GM18867 (cell line): ENCODE data around the gene SETBP1.

ENCODE experiments used
- ATAC-seq: cut with Tn5 transposase; IDR thresholded peaks from one replicate; pipeline ENCODE4 v1.9.1; 2021; ENCODE audit warnings: mild to moderate bottlenecking, moderate library complexity; ENCODE audit not compliant: unreplicated experiment

The SETBP1 gene

GRCh38 chr18:44895176-44895798 lies 214.6 kb downstream of the SETBP1 start:
- ATAC-seq = peak; percentile 51

DNA sequence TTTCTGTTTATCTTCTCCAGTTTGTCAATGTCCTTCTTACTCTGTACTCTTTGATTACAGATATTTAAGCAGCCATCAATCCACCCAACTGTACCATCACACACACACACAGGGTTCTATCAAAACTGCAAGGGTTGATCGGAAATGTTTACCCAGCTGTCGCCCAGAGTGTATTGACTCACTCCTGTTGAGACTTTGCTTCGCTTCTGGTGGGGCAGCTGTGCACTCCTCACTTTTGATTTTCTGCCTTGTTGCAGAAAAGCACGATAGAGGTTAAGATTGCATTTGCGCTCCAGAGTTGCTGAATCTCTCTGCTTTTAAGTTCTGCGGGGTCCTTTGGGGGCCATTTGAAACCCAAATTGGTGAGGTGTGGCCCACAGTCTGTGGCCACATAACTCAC lies 216.2 kb downstream of the SETBP1 start:
- ATAC-seq = no peak

GRCh38 chr18:44897411-44897810 lies 216.7 kb downstream of the SETBP1 start:
- no peak for ATAC-seq

GRCh38 chr18:44897816-44898215 lies 217.1 kb downstream of the SETBP1 start:
- ATAC-seq = no peak

- ATAC-seq = no peak
Observed at GRCh38 chr18:44898498-44898897, 217.8 kb downstream of the SETBP1 start.

DNA sequence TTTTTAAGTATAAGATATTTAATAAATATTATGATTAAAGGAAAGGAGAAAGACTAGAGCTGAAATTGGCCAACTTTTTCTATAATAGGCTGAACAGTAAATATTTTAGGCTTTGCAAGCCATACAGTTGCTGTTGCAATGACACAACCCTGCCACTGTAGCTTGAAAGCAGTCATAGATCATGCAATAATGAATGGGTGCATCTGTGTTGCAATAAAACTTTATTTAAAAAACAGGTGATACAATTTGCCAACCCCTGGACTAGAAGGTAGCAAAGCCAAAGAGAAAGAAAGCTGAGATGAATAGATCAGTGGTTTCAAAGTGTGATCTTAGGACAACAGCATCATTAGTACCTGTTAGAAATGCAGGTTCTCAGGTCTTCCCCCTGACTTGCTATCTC lies 219.1 kb downstream of the SETBP1 start:
- ATAC-seq = no peak

GRCh38 chr18:44900627-44901026 lies 219.9 kb downstream of the SETBP1 start:
- ATAC-seq = no peak

DNA sequence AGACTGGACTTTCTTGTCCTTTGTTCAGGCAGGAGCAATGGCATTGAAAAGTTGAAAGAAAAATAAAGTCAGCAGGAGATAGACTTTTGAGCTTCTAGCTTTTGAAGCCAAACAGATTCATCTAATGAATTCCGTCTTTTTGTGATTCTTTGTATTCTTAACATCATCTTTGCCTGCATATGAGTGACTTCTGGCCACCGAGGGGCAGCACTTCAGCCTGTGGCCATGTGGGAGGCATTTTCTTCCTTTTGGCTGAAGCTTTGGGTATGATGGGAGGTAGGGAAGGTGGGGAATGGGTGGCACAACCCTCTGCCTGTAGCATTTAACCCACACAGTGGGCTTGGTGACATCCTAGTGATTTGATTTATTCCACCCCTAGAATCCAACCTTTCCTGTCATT lies 220.6 kb downstream of the SETBP1 start:
- no peak for ATAC-seq

DNA sequence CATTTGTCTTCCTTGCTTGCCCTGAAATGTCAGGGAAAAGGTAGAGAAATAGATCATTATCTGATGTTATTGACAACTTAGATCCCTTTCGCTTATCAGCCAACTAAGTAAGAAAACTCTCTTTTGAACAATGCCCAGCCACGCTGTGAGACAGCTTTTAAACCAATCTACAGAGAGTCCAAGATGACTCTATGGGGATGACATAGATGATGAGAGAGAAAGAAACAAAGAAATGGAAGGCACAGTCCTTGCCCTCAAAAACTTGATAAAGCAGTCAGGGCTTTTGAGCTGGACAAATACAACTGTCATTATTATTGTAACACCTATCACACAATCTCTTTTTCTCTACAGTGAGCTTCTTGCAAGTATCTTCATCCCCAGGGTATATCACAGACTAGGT lies 222.6 kb downstream of the SETBP1 start:
- no peak for ATAC-seq

GRCh38 chr18:44904768-44905167 lies 224.1 kb downstream of the SETBP1 start:
- ATAC-seq = no peak

DNA sequence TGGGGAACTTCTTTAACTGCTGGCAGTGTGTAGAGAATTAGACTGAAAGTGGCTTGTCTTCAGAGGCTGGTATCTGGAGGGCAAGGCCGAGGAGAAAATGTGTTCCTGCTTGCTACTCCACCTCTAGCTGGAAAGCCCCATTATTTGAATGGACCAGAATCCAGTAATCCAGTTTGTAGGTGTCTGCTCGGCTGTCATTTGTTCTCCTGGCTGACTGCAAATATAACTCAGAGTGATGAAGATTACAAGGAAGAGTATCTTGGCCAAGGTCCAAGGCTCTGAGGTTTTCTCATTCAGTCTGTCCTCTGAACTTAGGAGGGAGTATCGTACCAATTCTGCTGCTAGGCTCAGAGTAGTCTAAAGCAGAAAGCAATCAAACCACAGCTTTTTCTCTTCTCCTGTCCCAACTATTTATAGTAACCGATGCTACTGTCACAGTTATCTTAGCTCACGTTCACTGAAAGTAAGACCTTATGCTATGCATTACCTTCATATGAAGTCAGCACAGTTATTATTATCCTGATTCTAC lies 228.6 kb downstream of the SETBP1 start:
- ATAC-seq = peak; percentile 83

DNA sequence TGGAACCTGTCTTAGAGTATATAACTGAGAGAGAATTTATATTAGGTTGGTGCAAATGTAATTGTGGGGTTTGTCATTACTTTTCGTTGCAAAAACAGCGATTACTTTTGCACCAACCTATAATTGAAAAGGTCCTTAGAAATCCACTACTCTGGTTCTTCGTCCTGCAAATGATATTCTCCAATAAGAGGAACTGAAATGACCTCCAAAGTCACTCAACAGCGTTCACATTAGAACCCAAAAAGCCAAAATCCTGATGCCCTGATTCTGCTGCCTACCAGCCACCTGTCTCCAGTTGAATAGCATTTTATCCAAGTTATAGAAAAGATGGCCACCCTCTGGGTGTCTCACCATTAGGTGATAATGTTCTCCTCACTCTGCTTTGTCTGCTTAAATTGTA lies 230.6 kb downstream of the SETBP1 start:
- ATAC-seq = no peak

DNA sequence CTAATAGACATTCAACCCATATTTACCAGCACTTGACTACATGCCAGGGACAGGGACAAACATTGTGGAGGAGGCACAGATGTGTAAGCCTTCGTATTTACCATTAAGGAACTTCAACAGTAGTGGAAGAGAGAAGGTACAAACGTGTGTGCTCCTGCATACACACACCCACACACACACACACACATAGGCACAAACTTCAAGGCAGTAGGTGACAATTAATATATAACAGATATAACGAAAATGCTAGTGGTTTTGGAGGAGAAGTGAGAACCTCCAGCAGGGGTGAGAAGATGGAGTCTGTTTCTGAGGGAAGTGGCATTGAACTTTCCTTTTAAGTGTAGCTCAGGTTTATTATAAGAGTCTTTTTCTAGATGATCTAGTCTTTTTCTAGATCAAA lies 231.1 kb downstream of the SETBP1 start:
- peak; percentile 42 for ATAC-seq

- ATAC-seq = no peak
Observed at GRCh38 chr18:44912740-44913478, 232.2 kb downstream of the SETBP1 start.

DNA sequence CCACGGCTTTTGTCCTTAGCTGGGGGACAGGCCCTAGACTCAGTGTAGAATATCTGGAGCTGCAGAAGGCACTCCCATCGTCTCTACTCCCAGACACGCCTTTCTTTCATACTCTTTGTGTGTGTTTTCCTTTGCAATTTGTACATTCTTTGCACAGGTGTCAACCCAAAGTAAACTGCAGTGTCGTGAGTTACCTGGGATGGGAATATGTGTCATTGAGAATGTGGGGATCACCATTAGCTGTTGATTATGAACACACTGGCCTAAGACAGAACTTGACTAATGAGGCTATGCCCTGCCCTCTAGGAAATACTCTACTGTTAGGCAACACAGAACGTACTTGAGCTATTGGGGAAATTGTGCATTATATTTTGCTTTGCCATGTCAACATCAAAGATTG lies 233.3 kb downstream of the SETBP1 start:
- no peak for ATAC-seq

GRCh38 chr18:44915213-44915612 lies 234.5 kb downstream of the SETBP1 start:
- ATAC-seq = no peak

DNA sequence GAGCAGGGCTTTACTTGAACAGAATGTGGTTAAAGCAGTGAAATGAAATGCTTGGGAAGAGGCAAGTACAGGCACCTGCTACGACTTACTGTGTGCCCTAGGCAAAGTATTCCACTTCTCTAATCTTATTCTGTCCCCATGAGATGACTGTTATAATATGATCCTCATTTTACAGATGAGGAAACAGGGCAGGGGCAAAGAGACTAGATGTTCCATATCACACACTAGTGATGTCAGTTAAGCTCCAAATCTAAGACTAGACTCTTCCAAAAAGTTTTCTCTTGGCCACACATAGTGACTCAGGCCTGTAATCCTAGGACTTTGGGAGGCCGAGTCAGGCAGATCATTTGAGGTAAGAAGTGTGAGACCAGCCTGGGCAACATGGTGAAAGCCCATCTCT lies 235.0 kb downstream of the SETBP1 start:
- no peak for ATAC-seq

GRCh38 chr18:44916429-44917207 lies 235.9 kb downstream of the SETBP1 start:
- ATAC-seq = no peak

GRCh38 chr18:44917216-44918141 lies 236.8 kb downstream of the SETBP1 start:
- no peak for ATAC-seq

DNA sequence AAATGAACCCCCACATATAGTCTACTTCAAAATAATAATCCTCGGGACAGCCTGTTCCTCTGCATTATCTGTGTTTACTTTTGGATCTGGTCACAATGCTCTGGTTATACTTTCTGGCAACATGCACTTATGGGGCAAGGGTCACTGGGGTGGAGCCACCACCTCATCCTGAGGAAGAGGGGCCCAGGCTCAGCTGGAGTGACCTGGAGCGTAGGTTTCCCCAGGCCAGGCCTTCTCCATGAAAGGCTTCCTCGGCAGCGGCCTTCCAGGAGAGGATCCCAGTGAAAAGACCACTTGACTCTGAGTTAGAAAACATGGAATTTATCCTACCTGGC lies 237.4 kb downstream of the SETBP1 start:
- no peak for ATAC-seq

- no peak for ATAC-seq
Observed at GRCh38 chr18:44920441-44920840, 239.8 kb downstream of the SETBP1 start.
